ENCODE data around the gene OR5H15. TPM values are rescaled to one million over a fixed set of nuclear protein-coding genes. Genes with fewer than 3 reads are reported as not detected.
"Not testable (repeated sequence)": the region's sequence is repeated elsewhere in the genome, so short reads cannot be mapped to it uniquely, and the experiment has no call there.

The OR5H15 gene
- total and polyA plus RNA-seq, 10 of the 15 experiments (the other 5 are each of a cell fraction or from before 2014, with no cell fraction given): not detected

DNA sequence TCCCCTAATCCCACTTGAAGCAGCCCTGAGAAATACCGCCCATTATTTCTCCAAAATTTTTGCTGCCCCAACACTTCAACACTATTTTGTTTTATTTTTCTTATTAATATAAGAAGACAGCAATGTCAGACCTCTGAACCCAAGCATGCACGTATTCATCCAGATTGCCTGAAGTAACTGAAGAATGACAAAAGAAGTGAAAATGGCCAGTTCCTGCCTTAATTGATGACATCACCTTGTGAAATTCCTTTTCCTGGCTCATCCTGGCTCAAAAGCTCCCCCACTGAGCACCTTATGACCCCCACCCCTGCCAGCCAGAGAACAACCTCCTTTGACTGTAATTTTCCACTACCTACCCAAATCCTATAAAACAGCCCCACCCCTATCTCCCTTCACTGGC lies 29.8 kb downstream of the OR5H15 start:
- FAIRE-seq; intact Hi-C loops (cut with micrococcal nuclease; ENCODE audit: unreplicated experiment); H3K4me2 ChIP-seq (ENCODE audit: control insufficient read depth, insufficient read depth); H3K36me3 ChIP-seq (ENCODE audit: control insufficient read depth in 2 of 2, insufficient read depth in 2 of 2, low read length in 1 of 2); RAD21 ChIA-PET (ENCODE audit: unreplicated experiment); in situ Hi-C loops (cut with MboI); DNase-seq (ENCODE audit: low read depth, low spot score); H3K27ac ChIP-seq (ENCODE audit: control insufficient read depth, insufficient read depth); H3K27me3 ChIP-seq (replicated peaks in 1 of 2; ENCODE audit: control insufficient read depth in 2 of 2, insufficient read depth in 2 of 2, low read length in 1 of 2); H3K4me3 ChIP-seq; H4K20me1 ChIP-seq (ENCODE audit: control insufficient read depth, insufficient read depth); H2AFZ ChIP-seq (ENCODE audit: control insufficient read depth, low read depth, low read length); H3K9ac ChIP-seq (ENCODE audit: control insufficient read depth, insufficient read depth, low read length); CTCF ChIA-PET; BruUV-seq (replicated peaks); ATAC-seq; H3K9me3 ChIP-seq (replicated peaks; ENCODE audit: control insufficient read depth, insufficient read depth, low read length); H3K4me1 ChIP-seq (ENCODE audit: control insufficient read depth, insufficient read depth, low read length); SMC1A ChIA-PET (ENCODE audit: uncharacterized antibody, unreplicated experiment); POLR2A ChIA-PET; H3K79me2 ChIP-seq (ENCODE audit: control insufficient read depth, insufficient read depth, low read length): not testable (repeated sequence)
- 53% methylated on average over 2 of the region's 2 CpGs for WGBS (ENCODE audit: insufficient coverage, insufficient replicate concordance, low lambda C conversion rate, missing lambda C conversion rate)

DNA sequence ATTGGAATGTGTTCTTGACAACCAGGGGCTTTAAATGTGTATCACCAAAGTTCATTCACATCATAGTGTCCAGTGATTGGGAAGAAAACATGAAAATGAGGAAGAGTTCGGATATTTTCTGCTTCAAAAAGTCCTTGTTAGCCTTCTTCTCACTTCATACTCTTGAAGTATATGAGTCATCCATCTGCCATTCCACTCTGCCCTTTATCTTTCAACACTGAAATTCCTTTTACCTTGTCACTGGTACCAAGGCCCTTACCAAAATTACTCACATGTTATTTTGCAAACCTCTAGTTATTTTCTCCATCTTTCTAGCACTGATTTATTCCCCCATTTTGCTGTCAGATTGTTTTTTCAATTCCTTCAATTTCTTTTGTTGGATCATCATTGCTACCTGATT lies 32.5 kb downstream of the OR5H15 start:
- SMC1A ChIA-PET (ENCODE audit: uncharacterized antibody, unreplicated experiment): no interaction called here

More for the DNA sequence above, 32.5 kb downstream of the OR5H15 start:
- RAD21 ChIA-PET (ENCODE audit: unreplicated experiment): no interaction called here
- WGBS (ENCODE audit: insufficient coverage, insufficient replicate concordance, low lambda C conversion rate, missing lambda C conversion rate): 0% methylated on average over 1 of the region's 1 CpG
- POLR2A ChIA-PET: no interaction called here
- DNase-seq (ENCODE audit: low read depth, low spot score) (no peak), FAIRE-seq (no peak), ATAC-seq (no peak)
- Histone ChIP-seq H4K20me1 (ENCODE audit: control insufficient read depth, insufficient read depth) (no peaks in the 10 kb centered on the region), H3K79me2 (ENCODE audit: control insufficient read depth, insufficient read depth, low read length) (no peaks in the 10 kb centered on the region), H3K9ac (ENCODE audit: control insufficient read depth, insufficient read depth, low read length) (no peak overlapping the region), H3K36me3 (ENCODE audit: control insufficient read depth in 2 of 2, insufficient read depth in 2 of 2, low read length in 1 of 2) (no peaks in the 10 kb centered on the region), H3K27me3 (replicated peaks in 1 of 2; ENCODE audit: control insufficient read depth in 2 of 2, insufficient read depth in 2 of 2, low read length in 1 of 2) (no peaks in the 10 kb centered on the region), H3K27ac (ENCODE audit: control insufficient read depth, insufficient read depth) (no peak overlapping the region), H3K4me3 (no peak overlapping the region), H3K4me2 (ENCODE audit: control insufficient read depth, insufficient read depth) (no peak overlapping the region), H2AFZ (ENCODE audit: control insufficient read depth, low read depth, low read length) (no peak overlapping the region), H3K4me1 (ENCODE audit: control insufficient read depth, insufficient read depth, low read length) (no peaks in the 10 kb centered on the region), H3K9me3 (replicated peaks; ENCODE audit: control insufficient read depth, insufficient read depth, low read length) (no peaks in the 10 kb centered on the region)
- in situ Hi-C loops (cut with MboI) (no loop called here), intact Hi-C loops (cut with micrococcal nuclease; ENCODE audit: unreplicated experiment) (no loop called here)
- BruUV-seq (replicated peaks): no TSS peak
- CTCF ChIA-PET: no interaction called here
- no peak for TF ChIP-seq CHD2 (IDR thresholded peaks at IDR 0.05; ENCODE audit: borderline replicate concordance, low read depth, low read length)
- no peak for TF ChIP-seq E2F8 (IDR thresholded peaks at IDR 0.05; ENCODE audit: low read depth, partially characterized antibody)
- no peak for TF ChIP-seq CBFB (IDR thresholded peaks at IDR 0.05; ENCODE audit: low read depth)
- no peak for TF ChIP-seq SMC3 (IDR thresholded peaks at IDR 0.05; ENCODE audit: borderline replicate concordance, low read length)
- TF ChIP-seq MTA2 (IDR thresholded peaks at IDR 0.05; ENCODE audit: low read depth): no peak
- TF ChIP-seq, protein P1, sequence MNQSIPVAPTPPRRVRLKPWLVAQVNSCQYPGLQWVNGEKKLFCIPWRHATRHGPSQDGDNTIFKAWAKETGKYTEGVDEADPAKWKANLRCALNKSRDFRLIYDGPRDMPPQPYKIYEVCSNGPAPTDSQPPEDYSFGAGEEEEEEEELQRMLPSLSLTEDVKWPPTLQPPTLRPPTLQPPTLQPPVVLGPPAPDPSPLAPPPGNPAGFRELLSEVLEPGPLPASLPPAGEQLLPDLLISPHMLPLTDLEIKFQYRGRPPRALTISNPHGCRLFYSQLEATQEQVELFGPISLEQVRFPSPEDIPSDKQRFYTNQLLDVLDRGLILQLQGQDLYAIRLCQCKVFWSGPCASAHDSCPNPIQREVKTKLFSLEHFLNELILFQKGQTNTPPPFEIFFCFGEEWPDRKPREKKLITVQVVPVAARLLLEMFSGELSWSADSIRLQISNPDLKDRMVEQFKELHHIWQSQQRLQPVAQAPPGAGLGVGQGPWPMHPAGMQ (IDR thresholded peaks at IDR 0.05; ENCODE audit: borderline replicate concordance): no peak
- no peak for TF ChIP-seq MYC (IDR thresholded peaks at IDR 0.05; ENCODE audit: insufficient read depth, insufficient read length, insufficient replicate concordance, low read length, severe bottlenecking)
- no peak for TF ChIP-seq FOXM1 (IDR thresholded peaks at IDR 0.05; ENCODE audit: low read depth, low read length)
- TF ChIP-seq NRF1 (conservative IDR thresholded peaks at IDR 0.05; ENCODE audit: low read depth, low read length): no peak
- no peak for TF ChIP-seq BCL3 (IDR thresholded peaks at IDR 0.05; ENCODE audit: borderline replicate concordance, insufficient read depth, low read depth, low read length, poor library complexity, severe bottlenecking)
